HepG2 (cell line): Measurements from ENCODE around the gene ACSF3. TPM values are rescaled to one million over a fixed set of nuclear protein-coding genes. Genes with fewer than 3 reads are reported as not detected.

Experiments used
- ATAC-seq: fragments of 200-7000 bp; cut with Tn5 transposase; 3 replicates; pipeline ENCODE4 v1.9.1; 2020; ENCODE audit warnings: mild to moderate bottlenecking, moderate library complexity
- BruUV-seq: library from RNA; stranded (reverse); fragments of 400-500 nt; replicated peaks from 2 replicates; lab custom pipeline; 2021; lab: Mats Ljungman, UMichigan
- CTCF ChIA-PET: fragments of 300-600 bp; formaldehyde crosslinking; extraction: SDS; loops from one replicate; lab custom pipeline; 2021; ENCODE audit warnings: low total read pairs, inconsistent platforms, low intra/inter-chr PET ratio; lab: Yijun Ruan, JAX
- POLR2A ChIA-PET: fragments of 350-600 bp; sonication (Branson Sonifier 250); formaldehyde crosslinking; loops from one replicate; lab custom pipeline; 2020; ENCODE audit warnings: antibody characterized with exemption, inconsistent platforms; lab: Yijun Ruan, JAX
- DNase-seq: peaks from one replicate; pipeline ENCODE4 v3.0.0-alpha.2; 2015; ENCODE audit warnings: low spot score
- FAIRE-seq: peaks from 3 replicates; lab custom pipeline; 2011; peaks lifted over from hg19 to GRCh38; lab: Jason Lieb, UNC
- H2AFZ ChIP-seq: one replicate; pipeline ENCODE4 v1.6.1; 2011; ENCODE audit warnings: low read length, inconsistent platforms
- H3K27ac ChIP-seq: fragments of 300-600 bp; 3 replicates; pipeline ENCODE4 v1.8.0; 2011; ENCODE audit warnings: mixed run types, mild to moderate bottlenecking, mixed read lengths, low read length, inconsistent platforms; ENCODE audit not compliant: insufficient read depth; ENCODE audit errors: extremely low read length
- H3K27me3 ChIP-seq, 2 experiments: fragments of 200-600 bp in 1 of 2; 2 replicates in 1 of 2; 3 replicates in 1 of 2; pipeline versions ENCODE4 v1.6.0 to v1.8.0; 2011; ENCODE audit warnings: low read length in 2 of 2, mild to moderate bottlenecking in 2 of 2, moderate library complexity in 2 of 2, inconsistent platforms in 1 of 2; ENCODE audit not compliant: insufficient read depth in 2 of 2, control insufficient read depth in 1 of 2
- H3K36me3 ChIP-seq, 2 experiments: fragments of 200-600 bp in 1 of 2; replicated peaks in 1 of 2; 2 replicates in 1 of 2; 3 replicates in 1 of 2; pipeline versions ENCODE4 v1.5.1 to v1.8.0; 2011; ENCODE audit warnings: low read length in 2 of 2, inconsistent platforms in 1 of 2; ENCODE audit not compliant: insufficient read depth in 2 of 2, control insufficient read depth in 1 of 2
- H3K4me1 ChIP-seq: 2 replicates; pipeline ENCODE4 v1.5.1; 2012; ENCODE audit warnings: low read length, inconsistent platforms; ENCODE audit not compliant: insufficient read depth
- H3K4me2 ChIP-seq: 2 replicates; pipeline ENCODE4 v1.6.0; 2011; ENCODE audit warnings: low read depth, low read length, inconsistent platforms
- H3K4me3 ChIP-seq, 3 experiments: fragments of 200-600 bp in 1 of 3; sonication (generic), shearing (Covaris generic) in 1 of 3; replicated peaks in 1 of 3; 2 replicates each; pipeline ENCODE4 v1.5.1; 2011 to 2016; ENCODE audit warnings: low read length in 3 of 3, inconsistent platforms in 2 of 3, low read depth in 2 of 3, mild to moderate bottlenecking in 2 of 3, control low read depth in 1 of 3, mixed read lengths in 1 of 3; ENCODE audit not compliant: insufficient read depth in 1 of 3
- H3K79me2 ChIP-seq: one replicate; pipeline ENCODE4 v1.6.1; 2011; ENCODE audit warnings: low read length, inconsistent platforms; ENCODE audit not compliant: insufficient read depth
- H3K9ac ChIP-seq: 2 replicates; pipeline ENCODE4 v1.6.0; 2011; ENCODE audit warnings: mild to moderate bottlenecking, low read depth, low read length, inconsistent platforms; ENCODE audit not compliant: insufficient read depth
- H3K9me3 ChIP-seq: 2 replicates; pipeline ENCODE4 v1.5.1; 2012; ENCODE audit warnings: mild to moderate bottlenecking, low read length
- H4K20me1 ChIP-seq: 2 replicates; pipeline ENCODE4 v1.6.0; 2011; ENCODE audit warnings: inconsistent platforms, mild to moderate bottlenecking, low read length, moderate library complexity; ENCODE audit not compliant: insufficient read depth
- CHCHD3 ChIP-seq: sonication (generic); formaldehyde crosslinking; IDR thresholded peaks from 2 replicates; pipeline ENCODE4 v1.8.0; 2022; ENCODE audit warnings: mild to moderate bottlenecking, missing genetic modification reagents, moderate library complexity
- EZH2 ChIP-seq: conservative IDR thresholded peaks from 2 replicates; pipeline ENCODE4 v1.6.1; 2012; ENCODE audit warnings: mild to moderate bottlenecking, low read depth, low read length, moderate library complexity
- HIVEP1 ChIP-seq: sonication (generic); formaldehyde crosslinking; IDR thresholded peaks from 2 replicates; pipeline ENCODE4 v1.4.0; 2020; ENCODE audit warnings: mild to moderate bottlenecking, missing genetic modification reagents
- HNRNPLL ChIP-seq: fragments of 200-400 bp; formaldehyde crosslinking; IDR thresholded peaks from 2 replicates; pipeline ENCODE4 v1.6.1; 2017; ENCODE audit warnings: mild to moderate bottlenecking, low read depth, low read length; ENCODE audit not compliant: poor library complexity, severe bottlenecking
- KDM5B ChIP-seq: sonication (generic); formaldehyde crosslinking; IDR thresholded peaks from 2 replicates; pipeline ENCODE4 v1.4.0; 2020; ENCODE audit warnings: missing genetic modification reagents, mild to moderate bottlenecking, borderline replicate concordance
- KIAA2018 ChIP-seq: sonication (generic); formaldehyde crosslinking; IDR thresholded peaks from 2 replicates; pipeline ENCODE4 v1.5.0; 2020; ENCODE audit warnings: mild to moderate bottlenecking, missing genetic modification reagents, borderline replicate concordance
- PATZ1 ChIP-seq: sonication (generic); formaldehyde crosslinking; IDR thresholded peaks from 2 replicates; pipeline ENCODE4 v1.4.0; 2020; ENCODE audit warnings: missing genetic modification reagents
- PCBP1 ChIP-seq: fragments of 200-400 bp; formaldehyde crosslinking; IDR thresholded peaks from 2 replicates; pipeline ENCODE4 v1.6.1; 2017; ENCODE audit warnings: mild to moderate bottlenecking, low read depth, low read length, borderline replicate concordance
- PHF20 ChIP-seq: sonication (generic); formaldehyde crosslinking; IDR thresholded peaks from 2 replicates; pipeline ENCODE4 v1.5.0; 2020; ENCODE audit warnings: mild to moderate bottlenecking, missing genetic modification reagents
- POLR2AphosphoS5 ChIP-seq: IDR thresholded peaks from 2 replicates; pipeline ENCODE4 v1.6.1; 2012; ENCODE audit warnings: low read depth, low read length
- ZFP41 ChIP-seq: sonication (generic); formaldehyde crosslinking; IDR thresholded peaks from 2 replicates; pipeline ENCODE4 v1.4.0; 2020; ENCODE audit warnings: mild to moderate bottlenecking, missing genetic modification reagents, borderline replicate concordance
- WGBS: methylation state at CpG from one replicate; pipeline ENCODE4 v1.1.6; 2017; ENCODE audit warnings: low lambda C conversion rate; 5-methylcytosine and 5-hydroxymethylcytosine counted together
- in situ Hi-C: cut with HindIII; loops from 2 replicates; pipeline ENCODE4 v1.10.0; 2017; ENCODE audit warnings: low pct_unique_long_range_greater_than_20kb; ENCODE audit not compliant: extremely low pct_ligation_motif_present
- intact Hi-C: fragments of 100-400 bp; cut with micrococcal nuclease; formaldehyde crosslinking; loops from one replicate; pipeline ENCODE4 v1.10.0; 2022; ENCODE audit not compliant: unreplicated experiment
- polyA plus RNA-seq, 8 experiments: library from polyadenylated mRNA; depleted of rRNA in 3 of 8; stranded (reverse) in 7 of 8; unstranded in 1 of 8; fragments of >200 nt; fragmentation: Illumina TruSeq in 4 of 8; extraction: Trizol in 4 of 8; gene quantifications; 2 replicates each; pipeline versions ENCODE4 v1.2.1 to v1.2.3, GENCODE V29; 2011 to 2016; ENCODE audit warnings: low read depth in 4 of 8, missing spikeins in 1 of 8, mixed read lengths in 1 of 8; ENCODE audit not compliant: insufficient read depth in 1 of 8
- total RNA-seq, 5 experiments: library from RNA; depleted of rRNA; stranded (reverse); fragments of >200 nt; fragmentation: Illumina TruSeq; extraction: Trizol; gene quantifications; 2 replicates each; pipeline ENCODE4 v1.2.3, GENCODE V29; 2016; ENCODE audit warnings: low read depth in 1 of 5

ACSF3 gene
- total and polyA plus RNA-seq, 2 of the 13 experiments (the other 11 are each of a cell fraction or from before 2014, with no cell fraction given): 14.9 to 30.6 TPM

DNA sequence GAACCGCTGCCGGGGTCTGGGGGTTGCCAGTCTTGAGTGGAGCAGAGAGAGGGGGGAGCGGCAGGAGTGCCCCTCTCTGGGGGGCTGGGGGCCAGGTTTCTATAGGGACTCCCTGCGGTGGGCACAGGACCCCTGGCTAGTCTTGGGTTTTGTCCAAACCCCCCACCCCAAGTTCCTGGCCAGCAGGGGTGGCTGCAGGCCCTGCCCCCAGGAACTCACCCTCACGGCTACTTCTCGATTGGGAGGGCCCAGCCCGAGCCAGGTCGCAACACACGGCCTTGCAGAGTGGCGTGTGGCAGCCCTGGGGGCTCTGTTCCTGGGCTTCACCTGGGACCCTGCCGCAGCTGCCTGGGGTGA, 78.5 kb downstream of the ACSF3 start:
- BruUV-seq: no TSS peak
- ATAC-seq (no peak), FAIRE-seq (no peak), DNase-seq (no peak)
- no peak overlapping the region for H3K27ac ChIP-seq
- H3K4me1 ChIP-seq: peaks cover 64% of the 10 kb centered on the region
- no peaks in the 10 kb centered on the region for H3K36me3 ChIP-seq
- 0 out of 2 replicates have a peak, but pooled peaks have one; percentile 8 for TF ChIP-seq PATZ1
- TF ChIP-seq HIVEP1: peak; percentile 8; the same call in 1 of the 2 replicates
- 0 out of 2 replicates have a peak, but pooled peaks have one; percentile 37 for TF ChIP-seq PCBP1
- TF ChIP-seq HNRNPLL: peak; percentile 21
- TF ChIP-seq KDM5B (CRISPR knock-in tag): peak; percentile 77
- TF ChIP-seq POLR2AphosphoS5: no peak
- peak; percentile 37; the same call in 1 of the 2 replicates for TF ChIP-seq CHCHD3 (CRISPR knock-in tag)
- TF ChIP-seq EZH2: peak; percentile 96
- TF ChIP-seq ZFP41 (CRISPR knock-in tag): no peak
- no peak for TF ChIP-seq KIAA2018 (CRISPR knock-in tag)
- 0 out of 2 replicates have a peak, but pooled peaks have one; percentile 24 for TF ChIP-seq PHF20 (CRISPR knock-in tag)
- H4K20me1 ChIP-seq: peaks cover 17% of the 10 kb centered on the region
- no peaks in the 10 kb centered on the region for H3K9me3 ChIP-seq
- intact Hi-C loops: loop anchor here (5.0 kb wide), 1 partner anchor 45 kb away; the partner anchor contains the start of gene ZNF778
- no peak overlapping the region for H3K9ac ChIP-seq
- H3K4me3 ChIP-seq: peak overlapping the region in 1 of 3 experiments; percentile 69; a peak in 1 of 6 replicates
- H3K79me2 ChIP-seq: no peaks in the 10 kb centered on the region
- 31% methylated on average over 4 of the region's 11 CpGs for WGBS
- CTCF ChIA-PET: no interaction called here
- in situ Hi-C loops: no loop called here
- peaks cover 60 to 88% of the 10 kb centered on the region in 2 experiments for H3K27me3 ChIP-seq
- H2AFZ ChIP-seq: no peak overlapping the region
- peak overlapping the region; percentile 79 for H3K4me2 ChIP-seq
- POLR2A ChIA-PET: no interaction called here
